GM18498 (cell line): ENCODE data around the gene SLC41A3.

Source experiments
- ATAC-seq: cut with Tn5 transposase; IDR thresholded peaks from one replicate; pipeline ENCODE4 v1.9.1; 2021; ENCODE audit warnings: mild to moderate bottlenecking, moderate library complexity; ENCODE audit not compliant: unreplicated experiment

The SLC41A3 gene

DNA sequence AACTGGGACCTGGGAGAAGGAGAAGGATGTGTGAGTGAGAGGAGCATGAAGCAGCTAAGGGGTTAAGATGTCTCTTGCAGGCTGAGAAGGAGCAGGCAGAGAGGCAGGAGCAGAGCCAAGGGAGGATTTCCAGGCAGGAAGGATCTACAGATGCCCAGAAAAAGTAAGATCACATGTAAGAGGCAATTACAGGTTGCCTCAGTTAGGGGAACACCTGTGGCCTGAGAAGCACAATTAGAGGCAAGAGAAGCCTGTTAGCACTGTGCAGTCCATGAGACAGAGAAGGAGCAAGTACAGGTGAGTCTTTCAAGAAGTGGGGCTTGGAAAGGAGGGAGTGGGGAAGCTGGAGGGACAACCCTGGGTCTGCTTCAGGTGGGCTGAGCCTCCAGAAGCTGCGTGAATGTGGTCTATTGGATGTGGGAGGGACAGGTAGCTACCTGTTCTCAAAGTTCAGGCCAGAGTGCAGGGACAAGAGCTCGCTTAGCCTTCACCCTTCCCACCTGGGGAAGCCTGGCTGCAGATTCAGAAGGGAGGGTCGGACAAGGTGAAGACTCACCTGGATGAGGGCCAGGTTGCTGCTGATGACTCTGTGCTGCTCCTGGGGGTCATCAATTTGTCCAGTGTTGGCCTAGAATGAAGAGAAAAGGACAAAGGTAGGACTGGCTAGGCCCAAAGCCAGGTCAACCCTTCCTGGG is 50.7 kb downstream of the SLC41A3 start:
- ATAC-seq: no peak

DNA sequence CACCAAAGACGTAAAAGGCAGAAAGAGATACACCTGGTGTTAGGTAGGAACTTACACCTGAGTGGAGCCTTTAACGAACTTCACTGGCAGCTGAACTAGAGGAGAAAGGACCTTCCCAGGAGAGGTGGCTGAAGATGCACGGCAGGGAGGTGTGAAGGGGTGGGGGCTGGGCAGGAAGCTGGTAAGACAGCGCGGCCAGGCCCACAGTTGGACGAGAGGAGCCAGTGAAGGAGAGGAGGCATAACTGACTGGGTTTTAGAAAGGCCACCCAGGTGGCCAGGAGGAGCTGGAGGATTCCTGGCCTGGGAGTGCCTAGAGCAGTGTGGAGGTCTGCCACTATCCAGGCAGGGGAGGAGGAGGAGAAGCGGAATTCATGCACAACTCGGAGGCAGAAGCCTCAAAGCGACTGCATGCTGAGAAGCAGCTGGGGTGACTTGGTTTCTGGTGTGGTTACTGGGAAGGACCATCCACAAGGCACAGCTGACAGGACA is 51.9 kb downstream of the SLC41A3 start:
- ATAC-seq: no peak

DNA sequence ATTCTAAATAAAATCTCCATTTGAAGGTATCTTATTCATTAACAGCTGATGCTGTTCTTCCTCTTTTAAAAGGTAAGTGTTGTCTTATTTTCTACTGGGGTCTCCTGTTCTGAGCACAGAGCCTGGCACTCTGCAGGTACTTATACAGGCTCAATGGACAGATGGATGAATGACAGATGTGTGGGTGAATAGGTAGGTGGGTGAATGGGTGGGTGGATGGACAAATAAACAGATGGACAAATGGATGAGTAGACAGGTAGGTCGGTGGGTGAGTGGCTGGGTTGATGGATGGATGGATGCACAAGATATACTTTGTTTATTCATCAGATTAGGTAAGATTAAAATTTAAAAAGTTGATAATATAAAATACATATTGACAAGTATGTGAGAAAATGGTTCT is 53.5 kb downstream of the SLC41A3 start:
- ATAC-seq: no peak

DNA sequence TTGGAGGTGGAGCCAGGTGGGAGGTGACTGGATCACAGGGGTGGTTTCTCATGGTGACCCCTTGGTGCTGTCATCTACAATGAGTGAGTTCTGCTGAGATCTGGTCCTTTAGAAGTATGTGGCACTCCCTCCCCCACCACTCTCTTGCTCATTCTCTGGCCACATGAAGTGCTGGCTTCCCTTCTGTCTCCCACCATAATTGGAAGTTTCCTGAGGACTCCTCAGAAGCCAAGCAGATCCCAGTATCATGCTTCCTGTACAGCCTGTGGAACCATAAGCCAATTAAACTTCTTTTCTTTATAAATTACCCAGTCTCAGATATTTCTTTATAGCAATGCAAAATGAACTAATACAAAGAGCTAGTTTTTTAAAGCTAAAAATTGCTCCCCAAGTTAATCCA is 54.7 kb downstream of the SLC41A3 start:
- ATAC-seq: no peak

DNA sequence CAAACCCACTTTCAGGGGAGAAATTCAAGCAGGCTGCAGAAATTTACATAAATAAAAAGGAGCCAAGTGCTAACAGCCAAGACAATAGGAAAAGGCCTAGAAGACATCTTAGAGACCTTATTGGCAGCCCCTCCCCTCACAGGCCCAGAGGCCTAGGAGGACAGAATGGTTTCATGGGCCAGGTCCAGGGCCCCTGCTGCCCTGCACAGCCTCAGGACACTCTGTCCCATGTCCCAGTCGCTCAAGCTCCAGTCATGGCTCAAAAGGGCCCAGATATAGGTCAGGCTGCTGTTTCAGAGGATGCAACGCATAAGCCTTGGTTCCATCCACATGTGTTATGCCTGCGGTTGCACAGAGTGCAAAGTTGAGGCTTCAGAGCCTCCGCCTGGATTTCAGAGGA is 55.8 kb downstream of the SLC41A3 start:
- ATAC-seq: no peak

DNA sequence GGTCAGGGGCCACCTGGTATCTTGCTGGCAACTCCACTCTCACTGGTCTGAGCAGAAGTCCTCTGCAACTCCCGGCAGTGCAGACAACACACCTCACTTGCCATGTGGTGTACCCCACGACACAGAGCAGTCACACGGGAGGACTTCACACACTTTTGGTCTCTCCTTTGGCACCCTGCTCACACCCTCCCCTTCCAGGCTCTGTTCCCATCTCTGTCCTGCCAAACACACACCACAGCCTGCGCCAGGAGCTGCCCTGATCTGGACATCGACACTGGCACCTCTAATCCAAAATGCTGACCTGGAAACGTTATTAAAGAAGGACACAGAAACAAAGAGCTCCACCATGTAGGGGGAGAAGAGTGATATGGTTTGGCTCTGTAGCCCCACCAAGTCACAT is 57.2 kb downstream of the SLC41A3 start:
- no peak for ATAC-seq

DNA sequence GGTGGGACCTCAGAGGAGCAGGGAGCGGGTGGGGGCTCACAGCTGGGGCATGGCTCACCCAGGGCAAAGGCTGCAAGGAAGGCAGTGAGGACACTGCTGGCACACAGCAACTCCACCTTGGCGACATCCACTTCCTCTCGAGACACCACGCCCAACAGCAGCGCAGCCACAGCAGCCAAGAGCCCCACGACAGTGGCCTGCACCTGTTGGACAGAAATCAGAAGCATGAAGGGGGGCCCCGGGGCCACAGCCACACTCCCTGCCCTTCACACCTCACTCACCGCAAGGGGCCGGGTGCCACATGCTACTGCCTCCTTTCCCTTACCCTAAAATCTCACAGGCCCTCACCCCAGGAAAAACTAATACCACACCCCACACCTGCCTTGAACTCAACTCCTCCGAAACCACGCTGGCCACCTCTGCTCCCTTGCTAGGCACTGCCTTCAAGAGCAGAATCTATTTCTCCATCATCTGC is 57.6 kb downstream of the SLC41A3 start:
- no peak for ATAC-seq

DNA sequence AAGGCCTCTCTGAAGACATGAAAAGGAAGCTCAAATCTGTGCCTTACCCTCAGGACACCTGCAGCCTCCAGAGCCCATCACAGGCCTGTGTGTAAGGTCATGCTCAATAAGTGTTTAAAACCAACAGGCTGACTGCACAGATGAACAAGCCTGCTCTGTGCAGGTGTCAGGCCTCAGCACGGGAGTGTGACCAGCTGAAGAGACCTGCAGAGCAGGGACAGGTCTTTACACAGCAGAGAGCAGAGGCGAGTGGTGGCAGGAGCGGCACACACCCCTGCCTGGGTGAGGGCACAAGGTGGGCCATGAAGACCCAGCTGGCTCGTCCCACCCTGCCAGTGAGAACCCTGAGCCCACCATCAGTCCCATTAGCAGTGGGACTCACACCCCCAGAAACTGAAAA is 58.1 kb downstream of the SLC41A3 start:
- no peak for ATAC-seq

DNA sequence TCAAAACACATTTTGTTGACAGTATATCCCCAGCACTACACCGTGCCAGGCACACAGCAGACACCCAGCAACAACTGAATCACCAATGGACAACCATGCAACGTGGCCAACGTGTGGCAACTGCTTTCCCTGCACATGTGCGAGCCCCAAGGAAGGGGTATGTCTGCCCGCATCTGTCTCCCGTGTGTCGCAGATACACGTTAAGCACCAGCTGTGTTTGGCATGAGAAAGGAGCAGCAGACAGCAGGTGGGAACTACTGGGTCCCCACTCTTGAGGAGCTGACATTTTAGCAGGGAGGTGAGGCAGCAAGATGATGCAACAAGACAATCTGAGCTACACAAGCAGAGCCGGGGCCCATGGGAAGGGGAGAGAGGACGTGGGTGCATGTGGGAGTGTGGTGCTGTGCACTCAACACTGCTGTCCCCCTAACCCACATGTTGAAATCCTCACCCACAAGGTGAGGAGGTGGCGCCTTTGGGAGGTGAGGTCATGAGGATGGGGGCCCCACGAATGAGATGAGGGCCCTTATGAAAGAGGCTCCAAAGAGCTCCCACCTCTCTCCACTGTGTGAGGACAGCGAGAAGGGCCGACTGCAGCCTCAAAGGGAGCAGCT is 58.7 kb downstream of the SLC41A3 start:
- ATAC-seq: no peak

DNA sequence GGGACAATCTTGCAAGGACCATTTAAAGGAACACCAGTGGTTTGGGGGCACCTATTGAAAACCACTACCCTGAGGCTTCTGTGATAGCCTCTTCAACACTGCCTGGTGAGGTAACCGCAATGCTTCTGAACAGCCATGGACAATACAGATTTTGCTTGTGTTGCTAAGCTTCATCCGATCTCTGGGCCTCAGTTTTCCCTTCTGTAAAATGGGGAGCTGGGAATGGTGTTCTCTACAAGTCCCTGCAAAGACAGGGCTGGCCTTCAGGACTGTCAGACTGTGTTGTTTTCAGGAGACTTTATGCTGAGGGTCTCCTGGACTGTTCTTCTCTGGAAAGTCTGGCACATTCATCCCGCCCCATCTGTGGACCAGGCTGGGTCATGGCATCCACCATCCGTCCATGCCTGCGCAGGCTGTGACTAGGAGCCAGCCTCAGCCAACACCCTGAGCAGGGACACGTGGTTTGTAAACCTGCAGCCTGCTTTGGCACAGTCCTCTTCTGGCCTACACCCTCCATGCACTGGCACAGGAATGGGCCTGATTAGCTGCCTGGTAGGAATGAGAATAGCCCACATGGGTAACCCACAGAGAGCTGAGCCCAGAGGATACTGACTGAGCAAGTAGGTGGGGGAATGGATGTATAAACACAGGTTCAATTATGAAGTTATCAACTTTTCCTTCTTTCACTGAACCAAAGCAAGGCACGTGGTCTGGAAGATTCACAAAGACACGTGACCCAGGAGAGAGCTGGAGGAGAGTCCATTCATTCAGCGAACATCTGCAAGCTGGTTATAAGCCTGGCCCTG is 59.7 kb downstream of the SLC41A3 start:
- no peak for ATAC-seq

DNA sequence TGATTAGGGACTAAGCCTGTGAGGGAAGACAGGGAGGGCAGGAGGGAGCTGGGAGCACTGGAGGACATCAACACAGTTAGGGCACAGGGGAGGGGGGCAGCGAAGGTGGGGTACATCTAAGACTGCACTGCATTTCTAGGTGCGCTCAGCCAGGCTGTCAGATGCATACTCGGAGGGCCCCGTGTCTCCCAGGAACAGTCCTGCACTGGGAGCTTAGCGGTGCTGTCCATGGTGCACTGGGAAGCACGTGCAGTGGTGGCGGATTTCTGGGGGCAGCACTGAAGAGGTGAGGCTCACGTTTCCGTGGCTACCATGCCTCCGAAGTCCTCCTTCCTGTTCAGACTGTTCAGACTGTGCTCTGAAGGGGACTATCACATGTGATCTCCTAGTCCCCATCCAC is 60.5 kb downstream of the SLC41A3 start:
- ATAC-seq: no peak

DNA sequence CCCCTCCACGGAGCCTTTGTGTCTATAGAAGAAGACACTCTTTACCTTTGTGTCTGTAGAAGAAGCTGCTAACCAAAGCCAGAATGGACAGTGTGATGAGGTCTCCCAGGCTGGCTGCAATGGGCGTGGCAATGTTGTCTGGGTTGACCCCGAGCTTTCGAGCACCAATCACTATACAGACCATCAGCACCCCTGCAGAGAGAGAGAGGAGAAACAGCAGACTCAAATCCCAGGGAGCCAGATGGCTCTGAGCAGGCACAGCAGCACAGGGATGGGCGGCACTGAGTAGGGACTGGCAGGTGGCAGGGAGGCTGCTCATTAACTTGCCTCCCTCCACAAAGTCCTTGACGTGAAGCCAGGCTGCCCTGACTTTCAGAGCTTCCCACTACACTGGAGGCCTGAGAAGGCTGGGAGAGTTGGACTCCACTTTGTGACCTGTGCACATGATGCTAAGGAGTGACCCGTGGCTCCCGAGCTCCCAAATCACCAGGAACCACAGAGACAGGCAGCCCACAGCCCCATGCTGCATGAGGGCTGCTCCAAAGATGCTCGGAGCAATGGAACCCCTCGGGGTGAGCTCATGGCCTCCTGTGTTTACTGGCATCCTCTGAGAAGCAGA is 61.1 kb downstream of the SLC41A3 start:
- no peak for ATAC-seq

DNA sequence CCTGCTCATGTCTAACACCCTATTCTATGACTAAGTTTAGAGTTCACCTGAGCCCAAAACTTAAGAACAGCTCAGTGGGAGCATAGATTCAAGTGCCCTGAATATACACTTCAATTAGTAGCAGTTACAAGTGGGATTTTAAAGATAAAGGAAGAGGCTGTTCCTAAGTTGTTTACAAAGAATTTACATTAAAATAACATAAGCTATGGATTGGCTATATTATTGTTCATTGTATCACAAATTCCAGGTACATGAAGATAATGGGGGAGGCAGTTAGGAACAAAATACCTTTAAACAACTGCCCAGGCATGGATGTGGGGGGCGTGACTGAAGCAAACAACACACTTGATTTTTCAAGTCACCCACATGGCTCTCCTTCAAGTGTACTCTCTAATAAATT is 62.2 kb downstream of the SLC41A3 start:
- ATAC-seq: no peak

DNA sequence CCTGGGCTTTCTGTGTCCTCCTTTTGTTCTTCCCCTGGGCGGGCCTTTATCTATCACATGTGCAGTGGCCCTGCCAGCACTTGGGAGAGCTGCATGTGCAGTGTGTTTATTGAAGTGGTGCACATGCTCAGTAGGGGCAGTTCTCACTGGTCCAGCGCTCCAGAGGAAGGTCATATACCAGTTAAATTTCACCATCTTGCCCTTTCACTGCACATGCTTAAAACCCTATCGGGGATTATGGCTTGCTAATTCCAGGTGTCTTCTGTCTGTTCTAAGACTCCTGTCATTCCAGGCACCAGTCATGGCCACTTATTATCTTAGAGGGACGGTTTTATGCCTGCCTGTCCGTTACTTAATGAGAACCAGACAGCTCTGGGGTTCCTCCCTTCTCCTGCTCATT is 62.7 kb downstream of the SLC41A3 start:
- no peak for ATAC-seq

DNA sequence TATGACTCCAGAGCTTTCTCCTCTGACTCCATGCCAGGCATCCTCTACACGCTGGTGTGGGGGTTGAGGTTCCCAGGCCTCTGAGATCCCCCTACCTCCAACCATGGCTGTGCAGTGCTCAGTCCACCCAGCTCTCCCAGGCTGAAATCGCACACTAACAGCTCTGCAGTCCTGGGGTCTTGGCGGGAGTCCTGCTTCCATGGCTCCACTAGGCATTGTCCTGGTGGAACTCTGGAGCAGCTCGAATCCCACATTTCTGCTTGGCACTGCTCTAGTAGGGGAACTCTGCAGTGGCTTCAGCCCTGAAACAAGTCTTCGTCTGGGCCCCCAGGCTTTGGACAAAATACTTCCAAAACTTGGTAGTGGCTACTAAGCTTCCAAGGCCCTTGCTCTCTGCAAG is 64.2 kb downstream of the SLC41A3 start:
- no peak for ATAC-seq

DNA sequence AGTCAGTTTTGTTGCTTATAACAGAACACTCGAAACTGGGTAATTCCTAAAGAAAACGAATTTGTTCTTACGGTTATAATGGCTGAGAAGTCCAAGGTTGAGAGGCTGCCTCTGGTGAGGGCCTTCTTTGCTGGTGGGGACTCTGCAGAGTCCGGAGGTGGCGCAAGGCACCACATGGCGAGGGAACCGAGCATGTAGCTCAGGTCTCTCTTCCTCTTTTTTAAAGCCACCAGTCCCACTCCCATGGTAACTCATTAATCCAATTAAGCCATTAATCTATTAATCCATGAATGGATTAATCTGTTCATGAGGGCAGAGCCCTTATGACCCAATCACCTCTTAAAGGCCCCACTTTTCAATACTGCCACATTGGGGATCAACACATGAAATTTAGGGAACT is 64.9 kb downstream of the SLC41A3 start:
- ATAC-seq: no peak

DNA sequence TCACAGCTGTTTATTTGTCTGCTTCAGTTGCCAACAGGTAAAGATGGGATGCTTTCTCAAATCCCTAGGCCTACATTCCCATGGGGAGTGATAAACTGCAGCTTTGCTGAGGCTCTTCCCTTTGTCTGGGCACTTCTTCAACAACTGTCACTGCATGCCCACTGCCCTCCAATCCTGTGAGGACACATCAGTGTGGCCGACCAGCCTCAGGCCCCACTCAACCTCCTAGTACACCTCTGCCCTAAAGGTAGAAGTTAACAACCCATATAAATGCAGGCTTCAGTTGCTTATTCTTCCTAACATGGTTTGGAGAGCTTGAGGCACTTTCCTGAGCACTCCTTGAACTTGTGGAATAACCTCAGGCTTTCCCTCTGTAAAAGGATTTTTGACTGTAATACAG is 65.4 kb downstream of the SLC41A3 start:
- no peak for ATAC-seq

DNA sequence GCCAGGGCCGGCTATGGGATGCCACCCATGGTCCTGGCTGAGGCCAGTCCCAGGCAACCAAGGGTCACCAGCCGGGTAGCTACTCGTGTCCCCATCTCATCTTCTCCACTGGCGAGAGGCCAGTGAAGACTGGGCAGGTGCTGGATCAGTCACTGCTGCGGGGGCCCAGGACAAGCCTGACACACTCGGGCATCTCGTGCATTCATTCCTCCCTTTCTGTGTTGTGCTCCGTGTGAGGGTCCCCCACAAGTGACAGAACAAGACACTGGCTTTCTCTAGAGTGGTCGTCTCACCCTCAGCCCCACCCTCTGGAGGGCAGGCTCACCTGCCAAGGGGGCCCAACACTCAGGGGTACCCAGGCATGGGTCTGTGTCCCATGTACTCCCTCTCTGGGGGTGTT is 66.6 kb downstream of the SLC41A3 start:
- no peak for ATAC-seq

DNA sequence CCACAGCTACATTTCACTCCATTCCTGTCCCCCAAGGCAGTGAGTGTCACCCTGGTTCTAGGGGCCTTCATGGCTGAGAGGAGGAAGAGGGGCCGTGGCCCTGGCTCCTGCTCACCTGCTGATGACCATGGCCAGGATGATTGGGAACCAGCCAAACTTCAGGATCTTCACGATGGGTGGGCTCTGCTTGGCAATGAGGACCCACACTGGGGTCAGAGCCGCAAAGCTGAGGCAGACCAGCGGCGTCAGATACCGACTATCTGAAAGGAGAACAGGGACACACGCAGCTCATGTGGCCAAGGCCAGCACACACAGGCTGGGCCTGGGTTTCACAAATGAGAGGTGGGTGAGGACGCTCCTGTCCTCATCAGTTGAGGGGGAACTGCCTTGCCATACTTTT is 67.3 kb downstream of the SLC41A3 start:
- no peak for ATAC-seq

DNA sequence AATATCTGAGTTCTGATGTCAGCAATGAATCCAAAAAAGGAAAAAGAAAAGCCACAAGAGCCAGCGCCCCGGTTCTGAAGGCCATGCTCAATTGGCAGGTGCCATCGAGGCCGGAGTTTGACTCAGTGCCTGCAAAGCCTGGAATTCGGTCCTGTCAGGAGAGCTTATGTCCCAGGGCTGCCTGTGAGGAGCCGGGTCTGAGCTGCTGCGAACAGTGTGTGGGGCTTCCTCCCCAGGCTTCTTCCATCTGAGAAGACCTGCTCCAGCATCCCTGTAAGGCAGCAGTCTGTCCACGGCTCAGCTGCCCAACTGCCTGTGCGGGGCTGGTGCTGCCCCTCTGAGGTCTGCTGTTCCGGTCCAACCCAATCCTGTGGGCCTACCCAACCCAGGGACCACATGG is 68.8 kb downstream of the SLC41A3 start:
- ATAC-seq: no peak

DNA sequence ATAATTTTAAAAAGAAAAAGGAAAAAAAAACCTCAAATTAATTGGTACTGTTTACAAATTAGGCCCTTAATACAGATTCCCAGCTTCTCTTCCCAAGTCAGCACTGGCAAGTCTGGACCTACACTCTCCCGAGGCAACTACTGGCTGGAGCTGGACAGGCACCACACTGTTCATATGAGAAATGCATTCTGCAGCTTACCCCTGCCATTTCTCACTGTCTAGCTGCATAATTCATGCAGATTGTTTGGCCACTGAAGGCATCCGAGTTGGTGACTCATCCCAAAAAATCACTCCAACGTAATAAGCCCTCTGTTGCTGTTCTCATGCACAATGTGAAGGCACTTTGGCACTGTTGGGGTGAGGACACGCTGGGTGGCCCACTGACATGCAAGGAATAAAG is 69.7 kb downstream of the SLC41A3 start:
- ATAC-seq: no peak
